HG03064 (cell line): ENCODE measurements around the gene SLC36A3.

Experiments used
- ATAC-seq: cut with Tn5 transposase; IDR thresholded peaks from one replicate; pipeline ENCODE4 v1.9.1; 2021; ENCODE audit warnings: low read depth; ENCODE audit not compliant: unreplicated experiment

The SLC36A3 gene

GRCh38 chr5:151303666-151304065 lies at the start of gene SLC36A3:
Gene SLC36A3, minus strand, starts transcription at chr5:151303766. Its CDS starts 412 bp downstream, at chr5:151303354.
- ATAC-seq, result no peak

- no peak for ATAC-seq
Observed at GRCh38 chr5:151351671-151352070, 48.1 kb upstream of the SLC36A3 start.

GRCh38 chr5:151348789-151349188 lies 45.2 kb upstream of the SLC36A3 start:
- no peak for ATAC-seq

- ATAC-seq, result no peak
Observed at GRCh38 chr5:151347369-151347768, 43.8 kb upstream of the SLC36A3 start, which contains the start of gene SLC36A2. Gene SLC36A2, minus strand, starts transcription at chr5:151347559. Its CDS starts 99 bp downstream, at chr5:151347460.

- no peak for ATAC-seq
Observed at GRCh38 chr5:151345808-151346478, 42.4 kb upstream of the SLC36A3 start.

- ATAC-seq, result no peak
Observed at GRCh38 chr5:151345187-151345807, 41.7 kb upstream of the SLC36A3 start.

GRCh38 chr5:151344088-151344487 lies 40.5 kb upstream of the SLC36A3 start:
- ATAC-seq, result no peak

GRCh38 chr5:151340004-151340403 lies 36.4 kb upstream of the SLC36A3 start:
- no peak for ATAC-seq

- ATAC-seq, result no peak
Observed at GRCh38 chr5:151338734-151339133, 35.2 kb upstream of the SLC36A3 start.

- ATAC-seq, result no peak
Observed at GRCh38 chr5:151332857-151333256, 29.3 kb upstream of the SLC36A3 start.

GRCh38 chr5:151328734-151329133 lies 25.2 kb upstream of the SLC36A3 start:
- no peak for ATAC-seq

GRCh38 chr5:151327585-151327984 lies 24.0 kb upstream of the SLC36A3 start:
- ATAC-seq, result no peak

GRCh38 chr5:151326266-151326665 lies 22.7 kb upstream of the SLC36A3 start:
- no peak for ATAC-seq

GRCh38 chr5:151320481-151320880 lies 16.9 kb upstream of the SLC36A3 start:
- no peak for ATAC-seq

- ATAC-seq, result peak; percentile 93
Observed at GRCh38 chr5:151318850-151319732, 15.5 kb upstream of the SLC36A3 start.

- ATAC-seq, result no peak
Observed at GRCh38 chr5:151317871-151318270, 14.3 kb upstream of the SLC36A3 start.

GRCh38 chr5:151315998-151316597 lies 12.5 kb upstream of the SLC36A3 start:
- peak; percentile 46 for ATAC-seq

- no peak for ATAC-seq
Observed at GRCh38 chr5:151313357-151313756, 9.8 kb upstream of the SLC36A3 start.

- ATAC-seq, result no peak
Observed at GRCh38 chr5:151312756-151313324, 9.3 kb upstream of the SLC36A3 start.

GRCh38 chr5:151310932-151311331 lies 7.4 kb upstream of the SLC36A3 start:
- no peak for ATAC-seq
